ENCODE measurements around the gene TIMP3. TPM values are rescaled to one million over a fixed set of nuclear protein-coding genes. Genes with fewer than 3 reads are reported as not detected.

Gene TIMP3
- total RNA-seq, 2 experiments from 2014 or later: 0.08 to 0.14 TPM

DNA sequence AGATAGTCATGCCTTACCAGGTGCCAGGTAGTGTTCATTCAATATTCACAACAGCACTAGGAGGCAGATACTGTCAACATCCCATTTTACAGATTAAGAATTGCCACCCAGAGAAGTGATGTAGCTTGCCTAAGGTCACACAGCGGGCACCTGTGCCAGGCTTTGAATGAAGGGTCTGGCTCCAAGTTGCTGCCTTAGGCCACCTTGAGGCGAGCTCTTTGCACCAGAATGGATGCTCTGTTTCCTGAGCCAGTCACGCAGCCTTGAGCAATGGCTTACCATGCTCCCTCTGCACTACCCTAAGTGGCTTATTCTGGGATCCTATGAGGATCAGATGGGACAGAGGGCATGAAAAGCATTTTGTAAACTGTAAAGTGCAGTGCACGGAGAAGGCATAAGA lies 25.1 kb upstream of the TIMP3 start:
- H3K36me3 Mint-ChIP-seq: no peaks in the 10 kb centered on the region
- no peak for DNase-seq
- no peaks in the 10 kb centered on the region for H3K27me3 Mint-ChIP-seq
- no peak overlapping the region for H3K27ac Mint-ChIP-seq
- H3K4me1 Mint-ChIP-seq: no peaks in the 10 kb centered on the region
- no peak overlapping the region for H3K4me3 Mint-ChIP-seq
- no peaks in the 10 kb centered on the region for H3K9me3 Mint-ChIP-seq

GRCh38 chr22:32776802-32777201 lies 24.7 kb upstream of the TIMP3 start:
- no peak overlapping the region for H3K27ac Mint-ChIP-seq
- no peak for DNase-seq
- H3K36me3 Mint-ChIP-seq: no peaks in the 10 kb centered on the region
- no peak overlapping the region for H3K4me3 Mint-ChIP-seq
- no peaks in the 10 kb centered on the region for H3K4me1 Mint-ChIP-seq
- no peaks in the 10 kb centered on the region for H3K27me3 Mint-ChIP-seq
- no peaks in the 10 kb centered on the region for H3K9me3 Mint-ChIP-seq

- no peak overlapping the region for H3K27ac Mint-ChIP-seq
Observed at GRCh38 chr22:32777987-32778386, 23.5 kb upstream of the TIMP3 start.

DNA sequence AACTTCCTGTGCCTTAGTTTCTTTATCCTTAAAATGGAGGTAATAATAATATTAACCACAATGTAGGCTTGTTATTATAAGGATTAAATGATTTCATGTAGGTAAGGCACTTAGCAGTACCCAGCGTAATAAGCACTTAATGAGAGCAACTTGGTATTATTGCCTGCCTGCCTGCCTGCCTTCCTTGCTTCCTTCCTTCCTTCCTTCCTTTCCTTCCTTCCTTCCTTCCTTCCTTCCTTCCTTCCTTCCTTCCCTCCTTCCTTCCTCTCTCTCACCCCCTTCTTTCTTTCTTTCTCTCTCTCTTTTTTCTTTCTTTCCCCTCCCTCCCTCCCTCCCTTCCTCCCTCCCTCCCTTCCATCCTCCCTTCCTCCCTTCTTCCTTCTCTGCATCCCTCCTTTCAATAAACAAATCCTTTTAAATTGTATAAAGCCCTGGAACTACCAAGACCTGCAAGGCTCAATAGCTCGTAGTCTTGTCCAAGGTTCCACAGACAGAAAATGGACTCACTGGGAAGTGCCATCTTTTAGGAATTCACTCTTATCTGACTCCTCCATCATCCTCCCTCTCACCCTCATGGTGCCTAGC lies 20.7 kb upstream of the TIMP3 start:
- Mint-ChIP-seq H3K27ac (no peak overlapping the region), H3K4me1 (no peaks in the 10 kb centered on the region), H3K27me3 (no peaks in the 10 kb centered on the region), H3K9me3 (no peaks in the 10 kb centered on the region), H3K36me3 (no peaks in the 10 kb centered on the region), H3K4me3 (no peak overlapping the region)
- DNase-seq: no peak

More at GRCh38 chr22:32777987-32778386, 23.5 kb upstream of the TIMP3 start:
- DNase-seq: no peak
- H3K4me3 Mint-ChIP-seq: no peak overlapping the region
- no peaks in the 10 kb centered on the region for H3K27me3 Mint-ChIP-seq
- H3K4me1 Mint-ChIP-seq: no peaks in the 10 kb centered on the region
- H3K36me3 Mint-ChIP-seq: no peaks in the 10 kb centered on the region
- no peaks in the 10 kb centered on the region for H3K9me3 Mint-ChIP-seq

DNA sequence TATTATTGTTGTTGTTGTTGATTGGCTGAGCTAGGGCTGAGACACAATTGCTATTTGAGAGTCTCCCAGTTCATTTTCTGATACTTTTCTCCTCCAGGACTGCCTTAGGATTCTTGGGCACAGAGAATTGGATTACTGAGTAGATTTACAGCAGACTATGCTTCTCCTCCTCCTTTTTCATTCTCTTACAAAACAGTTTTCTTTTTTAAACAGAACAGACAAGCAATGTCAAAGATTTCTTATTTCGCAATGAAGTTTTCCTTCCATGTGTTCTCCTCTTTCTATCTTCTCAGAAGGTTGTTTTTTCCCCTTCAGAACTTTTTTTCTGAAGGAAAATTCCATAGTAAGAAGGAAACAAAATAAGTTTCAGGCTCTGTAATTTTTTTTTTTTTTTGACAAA lies 19.8 kb upstream of the TIMP3 start:
- Mint-ChIP-seq H3K27me3 (no peaks in the 10 kb centered on the region), H3K9me3 (no peaks in the 10 kb centered on the region), H3K27ac (no peak overlapping the region), H3K4me3 (no peak overlapping the region), H3K36me3 (no peaks in the 10 kb centered on the region), H3K4me1 (no peaks in the 10 kb centered on the region)
- DNase-seq: no peak

GRCh38 chr22:32785321-32786026 lies 16.0 kb upstream of the TIMP3 start:
- Mint-ChIP-seq H3K27ac (no peak overlapping the region), H3K4me3 (no peak overlapping the region), H3K4me1 (no peaks in the 10 kb centered on the region)

DNA sequence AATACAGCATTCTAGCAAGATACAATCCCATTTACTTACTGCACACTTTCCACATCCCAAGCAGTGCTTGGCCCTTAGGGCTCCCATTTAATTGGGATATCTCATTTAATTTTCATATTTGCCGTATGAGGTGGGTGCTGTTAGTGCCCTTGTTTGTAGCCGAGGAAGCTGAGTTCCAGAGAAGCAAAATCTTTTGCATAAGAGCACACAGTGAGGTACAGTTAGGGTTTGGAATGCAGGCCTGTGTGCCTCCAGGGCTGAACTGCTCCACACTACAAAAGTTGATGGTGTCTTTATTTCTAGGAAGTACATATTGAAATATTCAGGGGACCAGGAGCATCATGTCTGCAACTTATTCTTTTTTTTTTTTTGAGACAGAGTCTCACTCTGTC lies 15.5 kb upstream of the TIMP3 start:
- H3K4me1 Mint-ChIP-seq: no peaks in the 10 kb centered on the region
- no peaks in the 10 kb centered on the region for H3K27me3 Mint-ChIP-seq
- no peak overlapping the region for H3K27ac Mint-ChIP-seq
- no peak overlapping the region for H3K4me3 Mint-ChIP-seq
- no peaks in the 10 kb centered on the region for H3K36me3 Mint-ChIP-seq
- DNase-seq: no peak
- no peaks in the 10 kb centered on the region for H3K9me3 Mint-ChIP-seq

More at GRCh38 chr22:32785321-32786026, 16.0 kb upstream of the TIMP3 start:
- no peaks in the 10 kb centered on the region for H3K36me3 Mint-ChIP-seq
- no peaks in the 10 kb centered on the region for H3K9me3 Mint-ChIP-seq
- DNase-seq: no peak
- no peaks in the 10 kb centered on the region for H3K27me3 Mint-ChIP-seq

DNA sequence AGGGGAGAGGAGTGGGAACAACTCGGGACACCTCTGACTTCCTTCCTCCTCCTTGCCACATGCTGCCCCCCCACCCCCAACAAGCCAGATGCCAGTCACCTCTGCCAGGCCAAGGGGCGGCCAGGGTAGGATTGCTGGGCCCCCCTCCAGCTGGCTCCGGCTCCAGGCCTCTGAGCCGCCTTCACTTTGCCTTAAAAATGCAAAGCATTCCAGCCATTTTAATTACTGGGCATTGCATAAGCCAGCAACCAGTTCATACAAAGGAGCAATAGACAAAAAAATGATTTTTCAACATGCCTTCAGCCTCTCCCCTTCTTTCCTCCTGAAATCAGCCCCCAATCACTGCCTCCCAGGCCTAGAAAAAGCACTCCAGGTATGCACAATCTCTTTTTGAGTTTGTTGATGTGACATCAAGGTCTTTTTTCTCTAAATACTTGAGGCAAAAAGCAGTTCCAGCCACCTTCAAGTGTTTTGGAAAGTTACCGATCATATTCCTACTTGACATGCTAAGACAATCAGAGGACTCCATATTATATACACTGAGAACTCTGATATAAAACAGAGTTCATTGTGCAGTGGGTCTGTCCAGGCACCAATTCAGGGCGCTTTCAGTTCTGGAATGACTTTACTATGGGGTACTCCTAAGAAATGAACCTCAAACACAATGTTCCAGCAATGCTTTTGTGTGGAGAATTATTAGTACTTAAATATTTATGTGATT lies 12.4 kb upstream of the TIMP3 start:
- DNase-seq: no peak
- Mint-ChIP-seq H3K36me3 (no peaks in the 10 kb centered on the region), H3K27me3 (no peaks in the 10 kb centered on the region), H3K4me1 (no peaks in the 10 kb centered on the region), H3K4me3 (no peak overlapping the region), H3K9me3 (no peaks in the 10 kb centered on the region), H3K27ac (no peak overlapping the region)

DNA sequence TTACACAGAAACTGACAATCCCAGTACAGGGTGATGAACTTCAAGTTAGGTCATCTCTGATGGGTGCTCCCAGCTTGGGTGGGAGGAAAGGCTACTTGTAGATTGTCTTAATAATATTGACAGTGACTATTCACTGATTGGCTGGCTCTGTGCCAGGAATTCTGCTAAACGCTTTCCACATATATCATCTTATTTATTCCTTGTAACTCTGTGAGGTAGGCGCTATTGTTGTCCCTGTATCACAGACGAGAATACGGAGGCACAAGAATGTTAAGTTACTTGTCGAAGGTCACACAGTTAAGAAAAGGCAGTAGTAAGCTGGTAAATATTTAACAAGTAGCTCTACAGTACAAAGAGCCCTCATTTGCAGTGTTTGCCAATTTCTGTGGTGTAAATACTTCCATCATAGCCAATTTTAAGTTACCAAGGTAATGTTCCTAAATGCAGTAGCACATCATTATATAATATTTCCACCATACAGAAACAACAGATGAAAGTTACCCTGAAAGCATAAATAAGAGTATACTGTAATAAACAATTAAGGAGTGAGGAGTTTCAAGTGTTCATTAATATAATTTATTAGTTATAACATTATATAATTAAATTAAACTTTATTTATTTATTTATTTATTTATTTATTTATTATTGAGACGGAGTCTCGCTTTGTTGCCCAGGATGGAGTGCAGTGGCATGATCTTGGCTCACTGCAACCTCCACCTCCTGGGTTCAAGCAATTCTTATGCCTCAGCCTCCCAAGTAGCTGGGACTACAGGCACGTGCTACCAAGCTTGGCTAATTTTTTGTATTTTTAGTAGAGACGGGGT lies 11.5 kb upstream of the TIMP3 start:
- Mint-ChIP-seq H3K9me3 (no peaks in the 10 kb centered on the region), H3K4me1 (no peaks in the 10 kb centered on the region), H3K36me3 (no peaks in the 10 kb centered on the region), H3K27ac (no peak overlapping the region), H3K27me3 (no peaks in the 10 kb centered on the region), H3K4me3 (no peak overlapping the region)
- no peak for DNase-seq

DNA sequence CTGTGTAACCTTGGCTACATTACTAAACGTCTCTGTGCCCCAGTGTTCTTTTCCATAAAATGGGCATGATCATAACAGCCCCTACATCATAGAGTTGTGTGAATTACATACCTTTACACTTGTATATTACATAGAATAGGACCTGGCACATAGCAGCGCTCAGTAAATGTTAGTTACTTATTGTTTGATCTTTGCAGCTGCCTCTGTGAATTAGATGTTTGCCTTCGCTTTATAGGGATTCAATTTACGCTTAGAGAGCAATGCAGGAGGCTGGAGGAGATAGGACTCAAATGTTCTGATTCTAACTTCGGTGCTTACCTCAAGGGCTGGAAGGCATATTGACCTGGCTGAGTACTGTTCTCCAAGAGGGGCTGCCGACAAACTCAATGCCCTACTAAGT lies 10.4 kb upstream of the TIMP3 start:
- DNase-seq: no peak
- Mint-ChIP-seq H3K9me3 (no peaks in the 10 kb centered on the region), H3K4me1 (no peaks in the 10 kb centered on the region), H3K36me3 (no peaks in the 10 kb centered on the region), H3K27me3 (no peaks in the 10 kb centered on the region), H3K27ac (no peak overlapping the region), H3K4me3 (no peak overlapping the region)

DNA sequence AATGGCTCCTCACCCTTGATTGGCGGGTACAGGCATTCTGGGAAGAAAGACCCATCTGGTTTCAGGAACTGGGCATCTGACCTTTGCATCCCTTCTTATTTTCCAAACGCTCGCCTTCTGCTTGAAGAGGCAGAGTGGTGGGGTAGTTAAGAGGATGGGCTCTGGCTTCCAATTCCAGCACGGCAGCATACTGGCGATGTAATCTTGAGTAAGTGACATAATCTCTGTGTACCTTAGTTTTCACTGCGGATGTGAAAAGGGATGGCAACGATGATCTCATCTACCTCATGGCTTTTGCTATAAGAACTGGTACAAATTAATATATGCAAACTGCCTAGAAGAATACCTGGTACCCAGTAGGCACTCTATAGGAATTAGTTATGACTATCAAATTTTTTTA lies 10.0 kb upstream of the TIMP3 start:
- H3K4me1 Mint-ChIP-seq: no peaks in the 10 kb centered on the region
- H3K4me3 Mint-ChIP-seq: no peak overlapping the region
- DNase-seq: no peak
- no peaks in the 10 kb centered on the region for H3K9me3 Mint-ChIP-seq
- no peaks in the 10 kb centered on the region for H3K36me3 Mint-ChIP-seq
- H3K27me3 Mint-ChIP-seq: no peaks in the 10 kb centered on the region
- H3K27ac Mint-ChIP-seq: no peak overlapping the region

DNA sequence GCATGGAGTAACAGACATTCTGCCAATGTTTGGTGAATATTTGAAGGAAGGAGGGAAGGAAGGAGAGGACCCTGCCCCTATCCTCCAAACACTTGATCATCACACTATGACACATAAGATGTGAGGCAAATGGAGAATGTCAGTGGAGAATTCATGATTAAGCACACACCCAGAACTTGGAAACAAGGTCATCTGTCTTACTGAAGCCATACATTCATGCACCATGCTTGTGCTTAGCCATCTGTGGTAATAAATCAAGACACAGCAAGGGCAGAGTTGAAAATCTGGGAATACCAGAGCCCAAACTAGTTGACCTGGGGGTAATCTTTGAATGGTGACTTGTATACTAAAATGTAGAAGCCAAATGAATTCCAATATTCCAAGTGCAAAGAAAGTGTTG lies 7.9 kb upstream of the TIMP3 start:
- Mint-ChIP-seq H3K36me3 (no peaks in the 10 kb centered on the region), H3K27ac (no peak overlapping the region), H3K9me3 (no peaks in the 10 kb centered on the region), H3K4me3 (no peak overlapping the region), H3K4me1 (peaks cover 5% of the 10 kb centered on the region), H3K27me3 (peaks cover 9% of the 10 kb centered on the region)
- DNase-seq: no peak

DNA sequence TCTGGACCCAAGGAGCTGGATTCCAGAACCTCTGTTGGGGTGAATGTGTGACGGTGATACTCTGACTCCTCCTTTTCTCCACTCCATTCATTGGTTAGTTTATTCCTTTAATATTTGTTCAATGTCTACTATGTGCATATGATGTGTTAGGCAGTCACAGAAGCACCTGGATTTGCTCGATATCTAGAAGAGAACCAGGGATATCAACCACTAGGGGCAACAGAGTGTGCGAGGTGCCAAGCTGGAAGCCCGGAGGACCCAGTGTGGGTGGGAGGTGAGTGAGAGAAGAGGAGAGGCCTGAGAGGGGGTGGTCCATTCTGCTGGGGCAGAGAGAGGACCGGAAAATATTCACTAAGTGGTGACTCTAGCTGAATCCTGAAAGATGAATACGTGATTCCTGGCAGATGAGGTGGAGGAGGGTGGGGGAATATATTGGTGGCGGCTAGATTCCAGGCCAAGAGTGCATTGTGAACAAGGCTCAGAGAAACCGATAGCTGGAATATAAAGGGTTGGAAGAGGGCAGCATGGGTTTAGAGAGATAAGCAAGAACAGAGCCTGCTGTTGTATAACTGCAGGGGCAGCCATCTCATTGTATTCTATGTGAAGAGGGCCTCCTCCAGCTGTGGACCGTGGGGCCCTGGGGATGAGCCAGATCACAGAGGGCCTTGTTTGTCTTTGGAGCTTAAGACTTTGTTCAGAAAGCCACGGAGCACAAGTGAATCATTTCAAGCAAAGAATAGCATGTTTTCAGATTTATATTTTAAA lies 6.9 kb upstream of the TIMP3 start:
- H3K4me3 Mint-ChIP-seq: no peak overlapping the region
- H3K27me3 Mint-ChIP-seq: peaks cover 20% of the 10 kb centered on the region
- no peaks in the 10 kb centered on the region for H3K36me3 Mint-ChIP-seq
- H3K9me3 Mint-ChIP-seq: no peaks in the 10 kb centered on the region
- no peak overlapping the region for H3K27ac Mint-ChIP-seq
- peaks cover 5% of the 10 kb centered on the region for H3K4me1 Mint-ChIP-seq
- no peak for DNase-seq

- Mint-ChIP-seq H3K27me3 (peaks cover 25% of the 10 kb centered on the region), H3K9me3 (no peaks in the 10 kb centered on the region), H3K4me3 (no peak overlapping the region), H3K36me3 (no peaks in the 10 kb centered on the region), H3K27ac (no peak overlapping the region), H3K4me1 (peaks cover 5% of the 10 kb centered on the region)
- no peak for DNase-seq
Observed at GRCh38 chr22:32795214-32795596, 6.3 kb upstream of the TIMP3 start.

All from activated naive CD8-positive, alpha-beta T cell treated with anti-CD3 and anti-CD28 coated beads for 36 hours (primary cell).